Epithelial cell of proximal tubule (primary cell): Measurements from ENCODE around the gene TSPAN4. TPM values are rescaled to one million over a fixed set of nuclear protein-coding genes. Genes with fewer than 3 reads are reported as not detected.

ENCODE experiments used
- DNase-seq: peaks from one replicate; pipeline ENCODE4 v3.0.0-alpha.2; 2011; ENCODE audit warnings: low read depth
- H3K4me3 ChIP-seq: 2 replicates; pipeline ENCODE4 v1.5.1; 2011; ENCODE audit warnings: low read depth, mild to moderate bottlenecking, low read length
- total RNA-seq: library from RNA; depleted of rRNA; stranded (reverse); fragments of >200 nt; gene quantifications from 2 replicates; pipeline ENCODE4 v1.2.3, GENCODE V29; 2015
- TF ChIP-seq, protein P1 (sequence below): conservative IDR thresholded peaks from 2 replicates; pipeline ENCODE4 v1.5.1; 2012; ENCODE audit warnings: low read depth, mild to moderate bottlenecking, low read length

Gene TSPAN4
- total RNA-seq, 1 donor from 2014 or later, result 118 TPM

DNA sequence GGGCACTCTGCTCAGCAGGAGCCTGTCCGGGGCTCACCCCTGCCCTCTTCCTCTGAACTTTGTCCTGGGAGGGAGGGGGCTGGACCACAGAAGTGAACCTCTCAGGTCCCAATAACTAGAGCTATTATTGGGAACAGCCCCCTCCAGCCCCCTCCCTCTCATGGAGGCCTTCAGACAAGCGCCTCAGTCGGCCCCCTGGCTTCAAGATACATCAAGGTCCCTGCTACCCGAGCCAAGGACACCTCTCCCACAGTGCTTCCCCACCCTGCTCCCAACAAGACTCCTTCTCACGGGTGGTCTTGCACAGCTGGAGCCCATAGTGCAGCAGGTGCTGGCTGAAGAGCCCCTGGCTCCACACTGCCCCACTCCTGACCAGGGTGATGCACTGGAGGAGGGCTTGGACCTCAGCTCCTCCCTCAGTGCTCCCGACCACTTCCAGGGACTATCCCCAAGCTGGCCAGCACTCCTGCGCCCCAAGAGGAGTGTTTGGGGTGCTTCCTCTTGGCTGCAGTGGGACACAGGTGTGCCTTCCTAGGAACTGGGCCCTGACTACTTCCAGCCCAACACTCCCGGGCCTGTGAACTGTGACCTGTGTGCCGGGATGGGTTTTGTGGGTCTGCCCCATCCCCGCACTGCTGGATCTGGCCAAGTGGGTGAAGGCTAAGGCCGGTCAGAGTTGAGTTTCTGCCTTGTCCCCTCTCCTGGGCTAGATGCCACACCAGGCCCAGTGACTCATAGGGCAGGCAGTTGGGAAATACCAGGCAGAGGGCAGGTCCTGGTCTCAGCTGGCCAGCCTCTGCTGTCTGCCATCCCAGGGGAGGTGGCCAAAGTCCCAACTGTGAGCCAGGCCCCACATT, 21.8 kb upstream of the TSPAN4 start:
- TF ChIP-seq, protein P1, sequence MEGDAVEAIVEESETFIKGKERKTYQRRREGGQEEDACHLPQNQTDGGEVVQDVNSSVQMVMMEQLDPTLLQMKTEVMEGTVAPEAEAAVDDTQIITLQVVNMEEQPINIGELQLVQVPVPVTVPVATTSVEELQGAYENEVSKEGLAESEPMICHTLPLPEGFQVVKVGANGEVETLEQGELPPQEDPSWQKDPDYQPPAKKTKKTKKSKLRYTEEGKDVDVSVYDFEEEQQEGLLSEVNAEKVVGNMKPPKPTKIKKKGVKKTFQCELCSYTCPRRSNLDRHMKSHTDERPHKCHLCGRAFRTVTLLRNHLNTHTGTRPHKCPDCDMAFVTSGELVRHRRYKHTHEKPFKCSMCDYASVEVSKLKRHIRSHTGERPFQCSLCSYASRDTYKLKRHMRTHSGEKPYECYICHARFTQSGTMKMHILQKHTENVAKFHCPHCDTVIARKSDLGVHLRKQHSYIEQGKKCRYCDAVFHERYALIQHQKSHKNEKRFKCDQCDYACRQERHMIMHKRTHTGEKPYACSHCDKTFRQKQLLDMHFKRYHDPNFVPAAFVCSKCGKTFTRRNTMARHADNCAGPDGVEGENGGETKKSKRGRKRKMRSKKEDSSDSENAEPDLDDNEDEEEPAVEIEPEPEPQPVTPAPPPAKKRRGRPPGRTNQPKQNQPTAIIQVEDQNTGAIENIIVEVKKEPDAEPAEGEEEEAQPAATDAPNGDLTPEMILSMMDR, result no peak
- peak overlapping the region; percentile 88 for H3K4me3 ChIP-seq
- DNase-seq, result no peak

DNA sequence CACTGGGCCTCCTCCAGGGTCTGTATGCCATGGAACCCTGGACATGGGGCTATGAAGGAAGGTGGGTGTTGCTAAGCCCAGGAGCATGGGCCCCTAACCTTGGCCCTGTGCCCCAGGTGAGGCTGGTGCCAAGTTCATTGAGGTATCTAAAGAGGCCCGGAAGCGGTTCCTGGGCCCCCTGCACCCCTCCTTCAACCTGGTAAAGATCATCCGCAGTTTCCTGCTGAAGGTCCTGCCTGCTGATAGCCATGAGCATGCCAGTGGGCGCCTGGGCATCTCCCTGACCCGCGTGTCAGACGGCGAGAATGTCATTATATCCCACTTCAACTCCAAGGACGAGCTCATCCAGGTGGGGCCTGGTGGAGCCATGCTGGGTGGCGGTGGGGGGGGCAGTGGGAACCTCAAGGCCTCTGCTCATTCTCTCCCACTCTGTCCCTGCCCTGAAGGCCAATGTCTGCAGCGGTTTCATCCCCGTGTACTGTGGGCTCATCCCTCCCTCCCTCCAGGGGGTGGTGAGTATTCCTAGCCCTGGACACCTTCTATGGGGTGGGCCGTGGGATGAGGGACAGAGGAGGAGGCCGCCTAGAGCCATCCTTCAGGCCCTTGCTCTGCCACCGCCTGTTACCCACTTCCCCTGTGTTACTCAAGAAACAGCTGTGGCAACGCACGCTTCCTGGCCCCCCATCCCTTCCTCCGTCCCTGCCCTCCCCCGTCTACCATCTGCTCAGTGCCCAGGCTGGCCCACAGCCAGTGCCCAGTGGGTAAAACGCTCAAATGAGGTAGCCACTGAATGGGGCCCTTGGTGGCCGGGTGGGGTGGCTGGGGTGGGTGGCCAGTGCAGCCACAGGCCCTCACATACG, 20.9 kb upstream of the TSPAN4 start:
- peak overlapping the region; percentile 88 for H3K4me3 ChIP-seq
- TF ChIP-seq, protein P1, result no peak
- DNase-seq, result no peak

DNA sequence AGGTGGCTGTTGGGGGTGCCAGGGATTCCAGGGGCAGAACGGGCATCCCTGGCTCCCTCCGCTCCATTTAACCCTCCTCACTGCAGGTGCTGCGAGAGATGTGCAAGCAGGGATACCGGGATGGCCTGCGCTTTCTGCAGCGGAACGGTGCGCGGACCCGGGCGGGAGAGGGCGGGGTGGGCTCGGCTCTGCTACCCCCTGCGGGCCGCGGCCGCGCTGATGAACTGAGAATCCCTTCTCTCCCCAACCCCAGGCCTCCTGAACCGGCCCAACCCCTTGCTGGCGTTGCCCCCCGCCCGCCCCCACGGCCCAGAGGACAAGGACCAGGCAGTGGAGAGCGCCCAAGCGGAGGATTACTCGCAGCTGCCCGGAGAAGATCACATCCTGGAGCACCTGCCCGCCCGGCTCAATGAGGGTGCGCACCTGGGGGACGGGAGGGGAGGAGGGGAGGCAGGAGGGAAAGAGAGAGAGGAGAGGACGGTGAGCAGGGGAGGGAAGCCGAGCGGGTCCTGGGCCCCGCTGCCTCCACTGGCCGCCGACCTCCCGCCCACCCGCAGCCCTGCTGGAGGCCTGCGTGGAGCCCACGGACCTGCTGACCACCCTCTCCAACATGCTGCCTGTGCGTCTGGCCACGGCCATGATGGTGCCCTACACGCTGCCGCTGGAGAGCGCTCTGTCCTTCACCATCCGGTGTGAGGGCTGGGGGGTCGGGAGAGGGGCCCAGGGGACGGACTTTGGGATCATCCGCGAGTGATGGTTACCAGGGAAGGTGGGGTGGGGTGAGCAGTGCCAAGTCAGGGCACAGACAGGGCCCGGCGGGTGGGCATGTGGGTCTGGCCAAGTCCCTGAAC, 19.0 kb upstream of the TSPAN4 start:
- TF ChIP-seq, protein P1, result no peak
- H3K4me3 ChIP-seq, result no peak overlapping the region
- DNase-seq, result no peak

DNA sequence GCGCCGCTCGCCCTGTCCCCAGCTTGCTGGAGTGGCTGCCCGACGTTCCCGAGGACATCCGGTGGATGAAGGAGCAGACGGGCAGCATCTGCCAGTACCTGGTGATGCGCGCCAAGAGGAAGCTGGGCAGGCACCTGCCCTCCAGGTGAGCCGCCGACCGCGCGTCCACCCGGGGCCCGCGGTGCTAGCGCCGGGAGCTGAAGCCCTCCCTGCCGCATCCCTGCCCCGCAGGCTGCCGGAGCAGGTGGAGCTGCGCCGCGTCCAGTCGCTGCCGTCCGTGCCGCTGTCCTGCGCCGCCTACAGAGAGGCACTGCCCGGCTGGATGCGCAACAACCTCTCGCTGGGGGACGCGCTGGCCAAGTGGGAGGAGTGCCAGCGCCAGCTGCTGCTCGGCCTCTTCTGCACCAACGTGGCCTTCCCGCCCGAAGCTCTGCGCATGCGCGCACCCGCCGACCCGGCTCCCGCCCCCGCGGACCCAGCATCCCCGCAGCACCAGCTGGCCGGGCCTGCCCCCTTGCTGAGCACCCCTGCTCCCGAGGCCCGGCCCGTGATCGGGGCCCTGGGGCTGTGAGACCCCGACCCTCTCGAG, 18.3 kb upstream of the TSPAN4 start:
- no peak for DNase-seq
- TF ChIP-seq, protein P1, result no peak
- H3K4me3 ChIP-seq, result no peak overlapping the region

DNA sequence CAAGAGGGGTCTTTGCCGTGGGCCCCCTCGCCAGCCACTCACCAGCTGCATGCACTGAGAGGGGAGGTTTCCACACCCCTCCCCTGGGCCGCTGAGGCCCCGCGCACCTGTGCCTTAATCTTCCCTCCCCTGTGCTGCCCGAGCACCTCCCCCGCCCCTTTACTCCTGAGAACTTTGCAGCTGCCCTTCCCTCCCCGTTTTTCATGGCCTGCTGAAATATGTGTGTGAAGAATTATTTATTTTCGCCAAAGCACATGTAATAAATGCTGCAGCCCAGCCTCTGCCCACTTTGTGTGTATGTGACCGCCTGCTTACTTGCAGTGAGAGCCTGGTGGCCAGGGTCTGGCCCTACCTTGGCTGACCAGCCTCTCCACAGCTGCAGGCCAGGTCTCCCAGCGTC, 17.7 kb upstream of the TSPAN4 start:
- no peak overlapping the region for H3K4me3 ChIP-seq
- no peak for DNase-seq
- TF ChIP-seq, protein P1, result no peak
